Stimulated activated CD8-positive, alpha-beta memory T cell treated with anti-CD3 and anti-CD28 coated beads, Interleukin-15, amount 100 ng/mL, for 24 hours (primary cell): ENCODE measurements around the gene GMPR2.
"Not testable (repeated sequence)": the region's sequence is repeated elsewhere in the genome, so short reads cannot be mapped to it uniquely, and the experiment has no call there.

ENCODE experiments used
- DNase-seq: peaks from one replicate; pipeline ENCODE4 v3.0.0-alpha.2; 2020; ENCODE audit warnings: low read depth

GMPR2 gene

GRCh38 chr14:24202538-24202937 lies 30.2 kb upstream of the GMPR2 start:
- not testable (repeated sequence) for DNase-seq

- not testable (repeated sequence) for DNase-seq
These were observed 29.4 kb upstream of the GMPR2 start for GRCh38 chr14:24203249-24203886.

- no peak for DNase-seq
These were observed 28.3 kb upstream of the GMPR2 start for GRCh38 chr14:24204163-24205146.

GRCh38 chr14:24206260-24207103 lies 26.2 kb upstream of the GMPR2 start:
- no peak for DNase-seq

GRCh38 chr14:24207104-24207551 lies 25.6 kb upstream of the GMPR2 start:
- DNase-seq = no peak

- no peak for DNase-seq
These were observed 25.1 kb upstream of the GMPR2 start for GRCh38 chr14:24207625-24208024.

- no peak for DNase-seq
These were observed 21.4 kb upstream of the GMPR2 start for GRCh38 chr14:24211311-24211710.

GRCh38 chr14:24212924-24213865 lies 19.5 kb upstream of the GMPR2 start, which contains the start of gene CHMP4A:
Gene CHMP4A (minus strand): TSS chr14:24213488. CDS start chr14:24213439, 49 bp downstream.
- DNase-seq = peak; percentile 78

GRCh38 chr14:24213866-24214662 lies 18.7 kb upstream of the GMPR2 start:
- DNase-seq = no peak

GRCh38 chr14:24215495-24216344 lies 17.0 kb upstream of the GMPR2 start, which contains the start of gene MDP1:
Gene MDP1 (minus strand): TSS chr14:24216066. CDS start chr14:24215955, 111 bp downstream.
- peak; percentile 54 for DNase-seq

GRCh38 chr14:24216345-24216699 lies 16.4 kb upstream of the GMPR2 start:
- no peak for DNase-seq

GRCh38 chr14:24216876-24217275 lies 15.9 kb upstream of the GMPR2 start:
- DNase-seq = not testable (repeated sequence)

GRCh38 chr14:24219080-24219479 lies 13.6 kb upstream of the GMPR2 start:
- no peak for DNase-seq

GRCh38 chr14:24219521-24219920 lies 13.2 kb upstream of the GMPR2 start:
- DNase-seq = no peak

- DNase-seq = not testable (repeated sequence)
These were observed 9.7 kb upstream of the GMPR2 start for GRCh38 chr14:24222987-24223386.

- DNase-seq = no peak
These were observed 8.1 kb upstream of the GMPR2 start for GRCh38 chr14:24224618-24225071.

GRCh38 chr14:24226473-24226872 lies 6.3 kb upstream of the GMPR2 start:
- no peak for DNase-seq

- DNase-seq = no peak
These were observed 3.8 kb upstream of the GMPR2 start for GRCh38 chr14:24228902-24229301.
